ENCODE measurements around the gene PWWP2B. TPM values are rescaled to one million over a fixed set of nuclear protein-coding genes. Genes with fewer than 3 reads are reported as not detected.
A peak's percentile ranks its signal among the peaks of the same experiment; 100 is the strongest.

PWWP2B gene
- total RNA-seq, 4 donors from 2014 or later: 45.9 to 129 (median 61.2) TPM

DNA sequence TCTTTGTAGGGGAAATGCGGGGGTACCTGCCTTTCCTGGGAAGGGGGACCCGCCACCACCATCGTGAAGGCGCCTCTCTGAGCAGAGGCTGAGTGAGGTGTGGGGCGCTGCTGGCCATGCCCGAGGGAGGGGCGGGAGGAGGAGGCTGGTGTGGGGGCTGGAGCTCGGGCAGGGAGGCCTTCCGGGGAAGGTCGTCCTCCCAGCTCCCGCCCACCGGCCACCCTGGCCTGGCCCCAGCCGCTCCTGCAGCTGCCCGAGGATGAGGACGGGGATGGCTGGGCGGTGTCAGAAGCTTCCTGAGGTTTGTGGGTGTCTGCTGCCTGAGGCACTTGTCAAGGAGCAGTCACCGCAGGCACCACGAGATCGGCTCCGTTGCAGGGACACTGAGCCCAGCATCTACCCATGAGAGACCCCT lies 11.4 kb downstream of the PWWP2B start:
- H3K27me3 ChIP-seq: no peaks in the 10 kb centered on the region
- in situ Hi-C loops (cut with MboI; ENCODE audit: low pct_ligation_motif_present in 1 of 4, low pct_unique_long_range_greater_than_20kb in 1 of 4, low sequenced_read_pairs in 3 of 4) (no loop called here), intact Hi-C loops (cut with DNase I; ENCODE audit: low total_unique reads) (no loop called here)
- peak; percentile 65 for DNase-seq
- H3K27ac ChIP-seq: peak overlapping the region; percentile 92 to 97 (median 95)
- 9 to 36% methylated on average over 7 to 16 of the region's 20 CpGs for WGBS, 2 donors (ENCODE audit: low coverage in 1 of 2)
- H3K36me3 ChIP-seq: peaks cover 0 to 21% (median 6%) of the 10 kb centered on the region in 4 donors
- peak overlapping the region in 2 of 4 donors; percentile 19 to 26 for H3K4me3 ChIP-seq
- no peaks in the 10 kb centered on the region for H3K9me3 ChIP-seq
- peaks cover 44 to 84% (median 67%) of the 10 kb centered on the region in 4 donors for H3K4me1 ChIP-seq
- peak in 1 of 3 donors; percentile 33 for TF ChIP-seq POLR2AphosphoS5 (IDR thresholded peaks at IDR 0.05)
- TF ChIP-seq, protein P1, sequence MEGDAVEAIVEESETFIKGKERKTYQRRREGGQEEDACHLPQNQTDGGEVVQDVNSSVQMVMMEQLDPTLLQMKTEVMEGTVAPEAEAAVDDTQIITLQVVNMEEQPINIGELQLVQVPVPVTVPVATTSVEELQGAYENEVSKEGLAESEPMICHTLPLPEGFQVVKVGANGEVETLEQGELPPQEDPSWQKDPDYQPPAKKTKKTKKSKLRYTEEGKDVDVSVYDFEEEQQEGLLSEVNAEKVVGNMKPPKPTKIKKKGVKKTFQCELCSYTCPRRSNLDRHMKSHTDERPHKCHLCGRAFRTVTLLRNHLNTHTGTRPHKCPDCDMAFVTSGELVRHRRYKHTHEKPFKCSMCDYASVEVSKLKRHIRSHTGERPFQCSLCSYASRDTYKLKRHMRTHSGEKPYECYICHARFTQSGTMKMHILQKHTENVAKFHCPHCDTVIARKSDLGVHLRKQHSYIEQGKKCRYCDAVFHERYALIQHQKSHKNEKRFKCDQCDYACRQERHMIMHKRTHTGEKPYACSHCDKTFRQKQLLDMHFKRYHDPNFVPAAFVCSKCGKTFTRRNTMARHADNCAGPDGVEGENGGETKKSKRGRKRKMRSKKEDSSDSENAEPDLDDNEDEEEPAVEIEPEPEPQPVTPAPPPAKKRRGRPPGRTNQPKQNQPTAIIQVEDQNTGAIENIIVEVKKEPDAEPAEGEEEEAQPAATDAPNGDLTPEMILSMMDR (IDR thresholded peaks at IDR 0.05): no peak

- Histone ChIP-seq H3K27ac (peak overlapping the region; percentile 92 to 97 (median 95)), H3K9me3 (no peaks in the 10 kb centered on the region), H3K36me3 (peaks cover 0 to 21% (median 6%) of the 10 kb centered on the region in 4 donors), H3K4me3 (peak overlapping the region in 2 of 4 donors; percentile 19 to 26), H3K4me1 (peaks cover 47 to 84% (median 70%) of the 10 kb centered on the region in 4 donors), H3K27me3 (no peaks in the 10 kb centered on the region)
- in situ Hi-C loops (cut with MboI; ENCODE audit: low pct_ligation_motif_present in 1 of 4, low pct_unique_long_range_greater_than_20kb in 1 of 4, low sequenced_read_pairs in 3 of 4): no loop called here
- WGBS, 2 donors (ENCODE audit: low coverage in 1 of 2): 62% methylated on average over 25 of the region's 27 CpGs; no CpG with 5 or more reads in 1 of the 2 donors
- peak in 2 of 3 donors; percentile 22 to 62 for TF ChIP-seq POLR2AphosphoS5 (IDR thresholded peaks at IDR 0.05)
- peak; percentile 44 for TF ChIP-seq POLR2A (IDR thresholded peaks at IDR 0.05)
- TF ChIP-seq EP300 (IDR thresholded peaks at IDR 0.05; ENCODE audit: low read depth): no peak
- intact Hi-C loops (cut with DNase I; ENCODE audit: low total_unique reads): no loop called here
- peak; percentile 80 for DNase-seq
Measured at GRCh38 chr10:132408823-132409666, 12.0 kb downstream of the PWWP2B start.

DNA sequence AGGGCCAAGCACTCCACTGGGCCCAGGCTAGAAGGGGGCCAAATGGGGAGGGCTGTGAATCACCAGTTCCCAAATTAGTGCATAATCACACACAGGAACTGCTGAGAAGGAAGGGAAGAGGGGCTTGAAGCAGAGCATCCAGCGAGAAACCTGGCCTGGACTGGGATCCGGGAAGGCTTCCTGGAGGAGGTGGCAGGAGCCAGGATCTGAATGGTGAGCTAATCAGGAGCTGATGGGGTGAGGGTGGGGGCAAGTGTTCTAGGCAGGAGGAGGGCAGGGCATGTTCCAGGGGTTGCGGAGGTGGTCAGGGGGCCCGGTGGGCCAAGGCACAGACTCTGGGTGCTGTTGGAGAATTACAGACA lies 12.6 kb downstream of the PWWP2B start:
- no peak for DNase-seq
- no peak overlapping the region for H3K4me3 ChIP-seq
- in situ Hi-C loops (cut with MboI; ENCODE audit: low pct_ligation_motif_present in 1 of 4, low pct_unique_long_range_greater_than_20kb in 1 of 4, low sequenced_read_pairs in 3 of 4): no loop called here
- H3K27ac ChIP-seq: peak overlapping the region; percentile 92 to 97 (median 95)
- WGBS, 2 donors (ENCODE audit: low coverage in 1 of 2): 83 to 90% methylated on average over 2 to 4 of the region's 4 CpGs
- intact Hi-C loops (cut with DNase I; ENCODE audit: low total_unique reads): no loop called here
- no peaks in the 10 kb centered on the region for H3K27me3 ChIP-seq
- peaks cover 0 to 19% (median 6%) of the 10 kb centered on the region in 4 donors for H3K36me3 ChIP-seq
- peaks cover 47 to 81% (median 70%) of the 10 kb centered on the region in 4 donors for H3K4me1 ChIP-seq
- no peaks in the 10 kb centered on the region for H3K9me3 ChIP-seq
- TF ChIP-seq, protein P1 (IDR thresholded peaks at IDR 0.05): no peak
- TF ChIP-seq POLR2AphosphoS5 (IDR thresholded peaks at IDR 0.05) (no peak), EP300 (IDR thresholded peaks at IDR 0.05; ENCODE audit: low read depth) (no peak), POLR2A (IDR thresholded peaks at IDR 0.05) (no peak)

- H3K27ac ChIP-seq: peak overlapping the region; percentile 92 to 97 (median 95)
- H3K4me3 ChIP-seq: no peak overlapping the region
- intact Hi-C loops (cut with DNase I; ENCODE audit: low total_unique reads): no loop called here
- no peaks in the 10 kb centered on the region for H3K9me3 ChIP-seq
- no peak for DNase-seq
- H3K36me3 ChIP-seq: peaks cover 0 to 13% (median 4%) of the 10 kb centered on the region in 4 donors
- WGBS, 2 donors (ENCODE audit: low coverage in 1 of 2): 70 to 87% methylated on average over 2 to 23 of the region's 28 CpGs
- H3K27me3 ChIP-seq: no peaks in the 10 kb centered on the region
- in situ Hi-C loops (cut with MboI; ENCODE audit: low pct_ligation_motif_present in 1 of 4, low pct_unique_long_range_greater_than_20kb in 1 of 4, low sequenced_read_pairs in 3 of 4): no loop called here
- H3K4me1 ChIP-seq: peaks cover 47 to 81% (median 70%) of the 10 kb centered on the region in 4 donors
- TF ChIP-seq EP300 (IDR thresholded peaks at IDR 0.05; ENCODE audit: low read depth): no peak
- no peak for TF ChIP-seq POLR2AphosphoS5 (IDR thresholded peaks at IDR 0.05)
- TF ChIP-seq, protein P1 (IDR thresholded peaks at IDR 0.05): no peak
- no peak for TF ChIP-seq POLR2A (IDR thresholded peaks at IDR 0.05)
Measured at GRCh38 chr10:132410056-132410778, 13.2 kb downstream of the PWWP2B start.
